ENCODE data around the gene ZNF605. TPM values are rescaled to one million over a fixed set of nuclear protein-coding genes. Genes with fewer than 3 reads are reported as not detected.
"Not testable (repeated sequence)": the region's sequence is repeated elsewhere in the genome, so short reads cannot be mapped to it uniquely, and the experiment has no call there.

The ZNF605 gene
- 6.3 and 9.6 TPM in 2 replicates for total RNA-seq

GRCh38 chr12:132956011-132956788 is at the start of gene ZNF605:
TSS of gene ZNF605 (minus strand) at chr12:132956306. CDS start at chr12:132945635, 10,671 bp downstream.
- Histone ChIP-seq H3K27me3 (ENCODE audit: control insufficient read depth, insufficient read depth, low read length) (no peaks in the 10 kb centered on the region), H3K36me3 (ENCODE audit: control insufficient read depth, insufficient read depth, low read length) (no peaks in the 10 kb centered on the region), H3K4me3 (ENCODE audit: low read depth, low read length) (peak within 1 kb of the TSS; percentile 59)
- TF ChIP-seq, protein P1, sequence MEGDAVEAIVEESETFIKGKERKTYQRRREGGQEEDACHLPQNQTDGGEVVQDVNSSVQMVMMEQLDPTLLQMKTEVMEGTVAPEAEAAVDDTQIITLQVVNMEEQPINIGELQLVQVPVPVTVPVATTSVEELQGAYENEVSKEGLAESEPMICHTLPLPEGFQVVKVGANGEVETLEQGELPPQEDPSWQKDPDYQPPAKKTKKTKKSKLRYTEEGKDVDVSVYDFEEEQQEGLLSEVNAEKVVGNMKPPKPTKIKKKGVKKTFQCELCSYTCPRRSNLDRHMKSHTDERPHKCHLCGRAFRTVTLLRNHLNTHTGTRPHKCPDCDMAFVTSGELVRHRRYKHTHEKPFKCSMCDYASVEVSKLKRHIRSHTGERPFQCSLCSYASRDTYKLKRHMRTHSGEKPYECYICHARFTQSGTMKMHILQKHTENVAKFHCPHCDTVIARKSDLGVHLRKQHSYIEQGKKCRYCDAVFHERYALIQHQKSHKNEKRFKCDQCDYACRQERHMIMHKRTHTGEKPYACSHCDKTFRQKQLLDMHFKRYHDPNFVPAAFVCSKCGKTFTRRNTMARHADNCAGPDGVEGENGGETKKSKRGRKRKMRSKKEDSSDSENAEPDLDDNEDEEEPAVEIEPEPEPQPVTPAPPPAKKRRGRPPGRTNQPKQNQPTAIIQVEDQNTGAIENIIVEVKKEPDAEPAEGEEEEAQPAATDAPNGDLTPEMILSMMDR (IDR thresholded peaks at IDR 0.05; ENCODE audit: insufficient read depth, low read length, severe bottlenecking): no peak
- peak; percentile 65 for DNase-seq (ENCODE audit: low read depth)
- no peak for FAIRE-seq

DNA sequence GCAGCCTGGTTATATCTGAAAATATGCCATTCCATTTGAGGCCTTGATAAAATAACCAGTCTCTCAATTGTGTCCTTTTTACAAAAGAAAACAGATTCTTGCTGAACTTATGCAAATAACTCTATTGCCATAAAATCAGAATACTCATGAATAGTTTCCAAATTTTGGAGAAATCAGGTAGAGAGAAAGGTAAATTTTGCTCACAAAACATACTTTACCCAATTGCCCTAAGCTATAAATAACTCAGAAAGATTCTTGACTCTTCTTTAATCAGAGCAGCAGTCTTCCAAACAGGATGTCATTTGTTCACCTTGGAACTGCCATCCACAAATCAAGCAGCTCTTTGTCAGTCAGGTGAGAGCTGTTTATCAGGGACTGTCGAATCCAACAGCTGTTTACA is 42.6 kb upstream of the ZNF605 start:
- Histone ChIP-seq H3K27me3 (ENCODE audit: control insufficient read depth, insufficient read depth, low read length) (no peaks in the 10 kb centered on the region), H3K4me3 (ENCODE audit: low read depth, low read length) (no peak overlapping the region), H3K36me3 (ENCODE audit: control insufficient read depth, insufficient read depth, low read length) (peaks cover 3% of the 10 kb centered on the region)
- no peak for DNase-seq (ENCODE audit: low read depth)
- TF ChIP-seq, protein P1 (IDR thresholded peaks at IDR 0.05; ENCODE audit: insufficient read depth, low read length, severe bottlenecking): no peak
- FAIRE-seq: no peak

DNA sequence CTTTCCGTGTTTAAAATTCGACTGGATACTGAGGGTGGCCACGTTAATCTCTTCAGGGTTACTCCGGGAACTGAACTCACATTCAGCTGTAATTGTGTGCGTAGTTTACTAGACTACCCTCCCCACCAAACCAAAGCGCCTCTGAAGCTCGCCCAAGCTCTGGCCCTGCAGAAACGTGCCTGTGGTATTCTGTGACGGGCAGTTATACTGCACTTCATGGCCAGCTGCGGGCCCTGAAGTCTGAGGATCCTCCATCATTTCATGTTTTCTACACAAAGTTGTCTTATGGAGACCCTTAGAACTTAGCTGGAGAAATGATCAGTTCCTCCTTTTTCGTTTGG is 30.7 kb upstream of the ZNF605 start:
- DNase-seq (ENCODE audit: low read depth): peak; percentile 15
- TF ChIP-seq, protein P1 (IDR thresholded peaks at IDR 0.05; ENCODE audit: insufficient read depth, low read length, severe bottlenecking): no peak
- FAIRE-seq: no peak
- no peaks in the 10 kb centered on the region for H3K36me3 ChIP-seq (ENCODE audit: control insufficient read depth, insufficient read depth, low read length)
- no peaks in the 10 kb centered on the region for H3K27me3 ChIP-seq (ENCODE audit: control insufficient read depth, insufficient read depth, low read length)
- H3K4me3 ChIP-seq (ENCODE audit: low read depth, low read length): peak overlapping the region; percentile 99

DNA sequence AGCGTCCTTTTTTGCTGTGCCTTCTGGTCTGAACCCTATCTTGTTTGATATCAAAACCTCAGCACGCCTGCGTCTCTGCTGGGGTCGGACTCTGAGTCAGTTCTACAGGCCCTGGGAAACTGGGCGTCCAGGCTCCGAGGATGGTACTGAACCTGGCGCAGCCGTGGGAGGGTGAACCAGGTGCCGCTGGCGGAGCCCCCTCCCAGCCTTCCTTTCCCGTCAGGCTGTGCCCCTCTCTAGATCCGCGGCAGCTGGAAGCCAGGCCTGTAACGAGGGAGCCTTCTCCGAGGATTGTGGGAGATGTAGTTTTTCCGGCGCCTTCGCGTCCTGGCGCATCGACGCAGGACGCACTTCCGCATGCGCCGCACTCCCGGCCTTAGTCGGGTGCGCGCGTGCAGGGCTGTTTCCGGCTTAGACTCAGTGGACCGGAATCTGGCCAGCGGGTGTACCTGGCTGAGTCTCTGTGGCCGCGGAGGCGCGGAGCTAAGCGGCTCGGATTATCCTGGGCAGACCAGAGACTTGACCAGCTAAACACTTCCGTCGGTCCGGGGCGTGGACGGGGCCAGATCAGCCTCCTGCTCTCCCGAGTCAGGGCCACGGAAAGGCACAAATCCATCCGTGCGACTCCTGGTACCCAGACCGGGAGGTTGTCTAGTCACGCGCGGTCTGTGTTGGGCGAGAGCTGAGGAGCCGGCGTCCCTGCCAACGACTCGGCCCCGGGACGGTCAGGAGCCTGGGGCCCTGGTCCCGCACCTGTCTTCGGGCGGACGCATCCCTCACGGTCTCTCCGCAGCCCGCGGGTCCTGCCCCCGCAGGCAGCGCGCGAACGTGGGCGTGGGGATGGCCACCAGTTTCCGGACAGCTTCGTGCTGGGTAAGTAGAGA is 30.1 kb upstream of the ZNF605 start, which contains the start of gene ZNF26:
Gene ZNF26, plus strand, starts transcription at position 367 of the 884 bp plus-strand sequence. Its CDS starts 474 bp downstream, at position 841.
- no peak for FAIRE-seq
- TF ChIP-seq, protein P1 (IDR thresholded peaks at IDR 0.05; ENCODE audit: insufficient read depth, low read length, severe bottlenecking): no peak
- H3K4me3 ChIP-seq (ENCODE audit: low read depth, low read length): peak within 1 kb of the TSS; percentile 99
- DNase-seq (ENCODE audit: low read depth): peak; percentile 85
- H3K27me3 ChIP-seq (ENCODE audit: control insufficient read depth, insufficient read depth, low read length): no peaks in the 10 kb centered on the region
- no peaks in the 10 kb centered on the region for H3K36me3 ChIP-seq (ENCODE audit: control insufficient read depth, insufficient read depth, low read length)

DNA sequence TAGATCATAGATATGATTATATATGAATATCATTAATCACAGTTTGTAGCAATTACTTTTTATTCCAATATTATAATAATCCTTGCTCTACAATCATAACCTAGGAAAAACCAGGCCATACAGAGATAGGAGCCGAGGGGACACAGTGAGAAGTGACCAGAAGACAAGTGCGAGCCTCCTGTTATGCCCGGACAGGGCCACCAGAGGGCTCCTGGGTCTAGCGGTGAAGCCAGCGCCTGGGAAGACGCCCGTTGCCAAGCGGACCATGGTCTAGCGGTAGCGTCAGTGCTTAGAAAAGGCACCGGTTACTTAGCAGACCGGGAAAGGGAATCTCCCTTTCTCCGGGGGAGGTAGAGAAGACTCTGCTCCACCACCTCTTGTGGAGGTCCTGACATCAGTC is 20.8 kb upstream of the ZNF605 start:
- not testable (repeated sequence) for H3K4me3 ChIP-seq (ENCODE audit: low read depth, low read length); H3K27me3 ChIP-seq (ENCODE audit: control insufficient read depth, insufficient read depth, low read length); H3K36me3 ChIP-seq (ENCODE audit: control insufficient read depth, insufficient read depth, low read length); DNase-seq (ENCODE audit: low read depth); FAIRE-seq
- TF ChIP-seq, protein P1 (IDR thresholded peaks at IDR 0.05; ENCODE audit: insufficient read depth, low read length, severe bottlenecking): peak; percentile 47
